ENCODE measurements around the gene CTR9. TPM values are rescaled to one million over a fixed set of nuclear protein-coding genes. Genes with fewer than 3 reads are reported as not detected.

CTR9 gene
- total and polyA plus RNA-seq, 2 experiments from 2014 or later: 23.2 to 35.9 TPM

GRCh38 chr11:10793470-10794255, 42.6 kb downstream of the CTR9 start:
- Histone ChIP-seq H3K4me1 (ENCODE audit: low read depth) (no peaks in the 10 kb centered on the region), H3K9me3 (ENCODE audit: low read depth) (no peaks in the 10 kb centered on the region), H3K4me3 (no peak overlapping the region), H3K36me3 (peaks cover 32% of the 10 kb centered on the region), H3K27ac (no peak overlapping the region), H3K27me3 (no peaks in the 10 kb centered on the region)
- TF ChIP-seq, protein P1, sequence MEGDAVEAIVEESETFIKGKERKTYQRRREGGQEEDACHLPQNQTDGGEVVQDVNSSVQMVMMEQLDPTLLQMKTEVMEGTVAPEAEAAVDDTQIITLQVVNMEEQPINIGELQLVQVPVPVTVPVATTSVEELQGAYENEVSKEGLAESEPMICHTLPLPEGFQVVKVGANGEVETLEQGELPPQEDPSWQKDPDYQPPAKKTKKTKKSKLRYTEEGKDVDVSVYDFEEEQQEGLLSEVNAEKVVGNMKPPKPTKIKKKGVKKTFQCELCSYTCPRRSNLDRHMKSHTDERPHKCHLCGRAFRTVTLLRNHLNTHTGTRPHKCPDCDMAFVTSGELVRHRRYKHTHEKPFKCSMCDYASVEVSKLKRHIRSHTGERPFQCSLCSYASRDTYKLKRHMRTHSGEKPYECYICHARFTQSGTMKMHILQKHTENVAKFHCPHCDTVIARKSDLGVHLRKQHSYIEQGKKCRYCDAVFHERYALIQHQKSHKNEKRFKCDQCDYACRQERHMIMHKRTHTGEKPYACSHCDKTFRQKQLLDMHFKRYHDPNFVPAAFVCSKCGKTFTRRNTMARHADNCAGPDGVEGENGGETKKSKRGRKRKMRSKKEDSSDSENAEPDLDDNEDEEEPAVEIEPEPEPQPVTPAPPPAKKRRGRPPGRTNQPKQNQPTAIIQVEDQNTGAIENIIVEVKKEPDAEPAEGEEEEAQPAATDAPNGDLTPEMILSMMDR (IDR thresholded peaks at IDR 0.05; ENCODE audit: low read depth, low read length): no peak
- DNase-seq (ENCODE audit: low read depth in 1 of 2, low spot score in 1 of 2): no peak

DNA sequence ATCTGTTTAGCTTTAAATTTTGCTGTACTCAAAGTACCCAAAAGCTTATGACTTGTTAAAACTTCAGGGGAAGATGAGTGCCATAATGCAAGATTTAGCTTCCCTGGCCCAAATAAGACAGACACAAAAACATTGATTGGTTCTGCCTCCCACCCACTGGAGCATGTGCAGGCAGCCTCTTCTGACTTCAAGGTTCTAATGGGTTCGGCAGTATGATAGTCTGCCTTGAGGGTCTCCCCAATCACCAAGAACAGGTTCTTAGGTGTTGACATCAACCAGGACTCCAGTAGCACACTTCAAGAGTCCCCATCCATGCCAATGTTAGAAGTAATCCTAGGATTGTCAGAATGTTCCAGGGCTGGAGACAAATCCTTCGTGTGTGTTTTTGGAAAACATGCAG, 45.1 kb downstream of the CTR9 start:
- Histone ChIP-seq H3K27me3 (no peaks in the 10 kb centered on the region), H3K9me3 (ENCODE audit: low read depth) (no peaks in the 10 kb centered on the region), H3K27ac (peak overlapping the region; percentile 38), H3K36me3 (peaks cover 58% of the 10 kb centered on the region), H3K4me1 (ENCODE audit: low read depth) (no peaks in the 10 kb centered on the region), H3K4me3 (no peak overlapping the region)
- TF ChIP-seq, protein P1 (IDR thresholded peaks at IDR 0.05; ENCODE audit: low read depth, low read length): no peak
- no peak for DNase-seq (ENCODE audit: low read depth in 1 of 2, low spot score in 1 of 2)

DNA sequence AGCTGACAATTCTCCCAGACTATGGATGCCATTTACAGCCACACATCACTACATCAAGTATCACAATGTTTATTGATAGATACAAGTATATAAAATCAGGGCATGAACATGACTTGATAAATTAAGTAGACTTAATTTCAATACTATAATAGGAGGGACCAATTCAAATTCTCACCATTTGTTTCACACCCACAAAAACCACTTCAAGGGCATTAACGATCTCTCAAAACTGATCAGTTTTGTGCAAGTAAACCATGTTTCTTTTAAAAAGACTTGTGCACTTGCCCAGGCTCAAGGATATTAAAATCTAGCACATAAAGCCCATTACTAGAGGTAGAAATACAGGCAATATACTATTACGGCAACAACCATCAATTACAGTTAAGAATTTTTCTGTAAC, 46.0 kb downstream of the CTR9 start:
- Histone ChIP-seq H3K36me3 (peaks cover 66% of the 10 kb centered on the region), H3K4me3 (no peak overlapping the region), H3K27me3 (no peaks in the 10 kb centered on the region), H3K27ac (peak overlapping the region; percentile 38), H3K4me1 (ENCODE audit: low read depth) (no peaks in the 10 kb centered on the region), H3K9me3 (ENCODE audit: low read depth) (no peaks in the 10 kb centered on the region)
- no peak for DNase-seq (ENCODE audit: low read depth in 1 of 2, low spot score in 1 of 2)
- TF ChIP-seq, protein P1 (IDR thresholded peaks at IDR 0.05; ENCODE audit: low read depth, low read length): no peak

DNA sequence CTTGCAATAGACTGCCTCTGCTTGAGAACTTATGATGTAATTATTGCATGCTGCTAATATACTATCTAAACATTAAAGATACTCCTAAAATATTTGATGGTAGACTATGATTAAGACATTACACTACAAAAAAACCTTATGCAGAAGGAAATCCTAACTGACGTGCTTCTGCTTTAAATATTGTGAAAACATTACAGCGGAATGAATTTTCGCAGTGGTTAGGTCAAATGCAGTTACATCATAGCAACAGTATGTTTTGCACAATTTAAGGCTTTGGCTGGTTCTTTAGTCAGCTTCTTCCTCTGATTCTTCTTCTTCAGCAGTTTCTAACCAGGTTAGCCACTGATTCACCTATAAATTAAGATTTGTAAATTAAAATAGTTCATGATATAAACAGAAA, 46.5 kb downstream of the CTR9 start:
- Histone ChIP-seq H3K4me1 (ENCODE audit: low read depth) (no peaks in the 10 kb centered on the region), H3K4me3 (no peak overlapping the region), H3K9me3 (ENCODE audit: low read depth) (no peaks in the 10 kb centered on the region), H3K36me3 (peaks cover 71% of the 10 kb centered on the region), H3K27me3 (no peaks in the 10 kb centered on the region), H3K27ac (no peak overlapping the region)
- DNase-seq (ENCODE audit: low read depth in 1 of 2, low spot score in 1 of 2): no peak
- TF ChIP-seq, protein P1 (IDR thresholded peaks at IDR 0.05; ENCODE audit: low read depth, low read length): no peak

- DNase-seq (ENCODE audit: low read depth in 1 of 2, low spot score in 1 of 2): no peak
- H3K36me3 ChIP-seq: peaks cover 80% of the 10 kb centered on the region
- H3K4me3 ChIP-seq: no peak overlapping the region
- H3K9me3 ChIP-seq (ENCODE audit: low read depth): no peaks in the 10 kb centered on the region
- peak overlapping the region; percentile 3 for H3K27ac ChIP-seq
- no peaks in the 10 kb centered on the region for H3K27me3 ChIP-seq
- TF ChIP-seq, protein P1 (IDR thresholded peaks at IDR 0.05; ENCODE audit: low read depth, low read length): no peak
- H3K4me1 ChIP-seq (ENCODE audit: low read depth): no peaks in the 10 kb centered on the region
Observed at GRCh38 chr11:10798330-10798928, 47.4 kb downstream of the CTR9 start.

Measured in cardiac muscle cell (in vitro differentiated cells and primary cell).